ENCODE results near the gene TMEM143.
"Not testable (repeated sequence)": the region's sequence is repeated elsewhere in the genome, so short reads cannot be mapped to it uniquely, and the experiment has no call there.

TMEM143 gene

GRCh38 chr19:48373567-48373966, 9.8 kb upstream of the TMEM143 start:
- DNase-seq, result no peak
- H3K36me3 Mint-ChIP-seq (ENCODE audit: low read depth), result no peaks in the 10 kb centered on the region
- no peak overlapping the region for H3K27ac Mint-ChIP-seq
- H3K9me3 Mint-ChIP-seq, result no peaks in the 10 kb centered on the region
- H3K4me1 Mint-ChIP-seq (ENCODE audit: low read depth), result no peaks in the 10 kb centered on the region
- H3K27me3 Mint-ChIP-seq, result no peaks in the 10 kb centered on the region
- no peak overlapping the region for H3K4me3 Mint-ChIP-seq

GRCh38 chr19:48372904-48373303, 9.2 kb upstream of the TMEM143 start:
- no peak for DNase-seq
- Mint-ChIP-seq H3K4me3 (no peak overlapping the region), H3K4me1 (ENCODE audit: low read depth) (no peaks in the 10 kb centered on the region), H3K9me3 (no peaks in the 10 kb centered on the region), H3K27me3 (no peaks in the 10 kb centered on the region), H3K27ac (no peak overlapping the region), H3K36me3 (ENCODE audit: low read depth) (no peaks in the 10 kb centered on the region)

- H3K27me3 Mint-ChIP-seq; H3K4me3 Mint-ChIP-seq; H3K36me3 Mint-ChIP-seq (ENCODE audit: low read depth); DNase-seq; H3K4me1 Mint-ChIP-seq (ENCODE audit: low read depth); H3K27ac Mint-ChIP-seq; H3K9me3 Mint-ChIP-seq: not testable (repeated sequence)
Measured at GRCh38 chr19:48371771-48372170, 8.0 kb upstream of the TMEM143 start.

- Mint-ChIP-seq H3K27me3 (no peaks in the 10 kb centered on the region), H3K4me1 (ENCODE audit: low read depth) (no peaks in the 10 kb centered on the region), H3K9me3 (no peaks in the 10 kb centered on the region), H3K27ac (no peak overlapping the region), H3K4me3 (no peak overlapping the region), H3K36me3 (ENCODE audit: low read depth) (no peaks in the 10 kb centered on the region)
- DNase-seq, result no peak
Measured at GRCh38 chr19:48371367-48371766, 7.6 kb upstream of the TMEM143 start.

- Mint-ChIP-seq H3K27ac (no peak overlapping the region), H3K9me3 (no peaks in the 10 kb centered on the region), H3K4me3 (no peak overlapping the region)
Measured at GRCh38 chr19:48370955-48371354, 7.2 kb upstream of the TMEM143 start.

GRCh38 chr19:48368936-48369335, 5.2 kb upstream of the TMEM143 start:
- H3K36me3 Mint-ChIP-seq (ENCODE audit: low read depth), result no peaks in the 10 kb centered on the region
- H3K27me3 Mint-ChIP-seq, result no peaks in the 10 kb centered on the region
- H3K9me3 Mint-ChIP-seq, result no peaks in the 10 kb centered on the region
- H3K27ac Mint-ChIP-seq, result no peak overlapping the region
- no peak for DNase-seq
- H3K4me3 Mint-ChIP-seq, result no peak overlapping the region
- peaks cover 11% of the 10 kb centered on the region for H3K4me1 Mint-ChIP-seq (ENCODE audit: low read depth)

More at GRCh38 chr19:48370955-48371354, 7.2 kb upstream of the TMEM143 start:
- Mint-ChIP-seq H3K4me1 (ENCODE audit: low read depth) (no peaks in the 10 kb centered on the region), H3K27me3 (no peaks in the 10 kb centered on the region), H3K36me3 (ENCODE audit: low read depth) (no peaks in the 10 kb centered on the region)
- DNase-seq, result no peak

- Mint-ChIP-seq H3K27ac (no peak overlapping the region), H3K9me3 (no peaks in the 10 kb centered on the region), H3K4me1 (ENCODE audit: low read depth) (peaks cover 15% of the 10 kb centered on the region), H3K4me3 (no peak overlapping the region), H3K27me3 (no peaks in the 10 kb centered on the region), H3K36me3 (ENCODE audit: low read depth) (peaks cover 6% of the 10 kb centered on the region)
- no peak for DNase-seq
Measured at GRCh38 chr19:48367855-48368254, 4.1 kb upstream of the TMEM143 start.

GRCh38 chr19:48365602-48366001, 1.9 kb upstream of the TMEM143 start:
- Mint-ChIP-seq H3K4me1 (ENCODE audit: low read depth) (peaks cover 19% of the 10 kb centered on the region), H3K4me3 (no peak overlapping the region), H3K27me3 (no peaks in the 10 kb centered on the region), H3K36me3 (ENCODE audit: low read depth) (peaks cover 11% of the 10 kb centered on the region), H3K27ac (no peak overlapping the region), H3K9me3 (no peaks in the 10 kb centered on the region)
- DNase-seq, result no peak

- Mint-ChIP-seq H3K27me3 (no peaks in the 10 kb centered on the region), H3K4me1 (ENCODE audit: low read depth) (peaks cover 19% of the 10 kb centered on the region), H3K4me3 (peak overlapping the region; percentile 86), H3K36me3 (ENCODE audit: low read depth) (peaks cover 14% of the 10 kb centered on the region), H3K9me3 (no peaks in the 10 kb centered on the region), H3K27ac (peak overlapping the region; percentile 98)
- no peak for DNase-seq
Measured at GRCh38 chr19:48364598-48365348, 1.0 kb upstream of the TMEM143 start.

GRCh38 chr19:48363500-48363809, 285 bp downstream of the TMEM143 start:
- Mint-ChIP-seq H3K4me1 (ENCODE audit: low read depth) (peaks cover 19% of the 10 kb centered on the region), H3K4me3 (peak overlapping the region; percentile 86), H3K27me3 (no peaks in the 10 kb centered on the region), H3K27ac (peak overlapping the region; percentile 98), H3K9me3 (no peaks in the 10 kb centered on the region), H3K36me3 (ENCODE audit: low read depth) (peaks cover 21% of the 10 kb centered on the region)
- no peak for DNase-seq

GRCh38 chr19:48362716-48363499, 832 bp downstream of the TMEM143 start:
- Mint-ChIP-seq H3K4me3 (peak overlapping the region; percentile 86), H3K9me3 (no peaks in the 10 kb centered on the region), H3K4me1 (ENCODE audit: low read depth) (peaks cover 19% of the 10 kb centered on the region), H3K27ac (peak overlapping the region; percentile 98), H3K36me3 (ENCODE audit: low read depth) (peaks cover 22% of the 10 kb centered on the region), H3K27me3 (no peaks in the 10 kb centered on the region)
- DNase-seq, result peak; percentile 89

- H3K4me3 Mint-ChIP-seq, result no peak overlapping the region
- no peaks in the 10 kb centered on the region for H3K27me3 Mint-ChIP-seq
- no peak for DNase-seq
- H3K27ac Mint-ChIP-seq, result no peak overlapping the region
- peaks cover 19% of the 10 kb centered on the region for H3K4me1 Mint-ChIP-seq (ENCODE audit: low read depth)
- peaks cover 25% of the 10 kb centered on the region for H3K36me3 Mint-ChIP-seq (ENCODE audit: low read depth)
- H3K9me3 Mint-ChIP-seq, result no peaks in the 10 kb centered on the region
Measured at GRCh38 chr19:48361912-48362311, 1.8 kb downstream of the TMEM143 start.

- H3K27me3 Mint-ChIP-seq, result no peaks in the 10 kb centered on the region
- H3K36me3 Mint-ChIP-seq (ENCODE audit: low read depth), result peaks cover 25% of the 10 kb centered on the region
- DNase-seq, result no peak
- H3K4me3 Mint-ChIP-seq, result no peak overlapping the region
- no peaks in the 10 kb centered on the region for H3K9me3 Mint-ChIP-seq
- no peak overlapping the region for H3K27ac Mint-ChIP-seq
- H3K4me1 Mint-ChIP-seq (ENCODE audit: low read depth), result peaks cover 10% of the 10 kb centered on the region
Measured at GRCh38 chr19:48359123-48359522, 4.6 kb downstream of the TMEM143 start.

- Mint-ChIP-seq H3K27ac (no peak overlapping the region), H3K4me1 (ENCODE audit: low read depth) (peaks cover 3% of the 10 kb centered on the region), H3K4me3 (no peak overlapping the region), H3K9me3 (no peaks in the 10 kb centered on the region), H3K36me3 (ENCODE audit: low read depth) (peaks cover 15% of the 10 kb centered on the region), H3K27me3 (no peaks in the 10 kb centered on the region)
- no peak for DNase-seq
Measured at GRCh38 chr19:48355365-48355954, 8.3 kb downstream of the TMEM143 start.
